Neutrophil (primary cell): ENCODE measurements around the gene PTPRJ.

Experiments used
- H3K27ac ChIP-seq: fragments of 200-600 bp; sonication (generic); 2 replicates; pipeline ENCODE4 v1.5.1; 2016; ENCODE audit warnings: mild to moderate bottlenecking, moderate library complexity
- H3K27me3 ChIP-seq: fragments of 200-600 bp; sonication (generic); 2 replicates; pipeline ENCODE4 v1.6.0; 2016; ENCODE audit warnings: mild to moderate bottlenecking
- H3K36me3 ChIP-seq: fragments of 200-600 bp; sonication (generic); 2 replicates; pipeline ENCODE4 v1.5.1; 2017
- H3K4me1 ChIP-seq, 2 experiments: fragments of 200-600 bp in 1 of 2; sonication (generic) in 1 of 2; 1 replicate in 1 of 2; 2 replicates in 1 of 2; pipeline versions ENCODE4 v1.5.1 to v1.6.1; 2013 to 2016; ENCODE audit warnings: low read depth in 1 of 2, low read length in 1 of 2, mild to moderate bottlenecking in 1 of 2, moderate library complexity in 1 of 2; ENCODE audit not compliant: control insufficient read depth in 1 of 2, insufficient read depth in 1 of 2
- H3K4me3 ChIP-seq, 2 experiments: fragments of 200-600 bp in 1 of 2; sonication (generic) in 1 of 2; 1 replicate in 1 of 2; 2 replicates in 1 of 2; pipeline ENCODE4 v1.5.1; 2013 to 2016; ENCODE audit warnings: low read depth in 1 of 2, low read length in 1 of 2, mild to moderate bottlenecking in 1 of 2, moderate library complexity in 1 of 2
- H3K9me3 ChIP-seq: fragments of 200-600 bp; sonication (generic); 2 replicates; pipeline ENCODE4 v1.5.1; 2016
- TF ChIP-seq, protein P1 (sequence below): fragments of 200-600 bp; sonication (generic); IDR thresholded peaks from 2 replicates; pipeline ENCODE4 v1.5.1; 2016; ENCODE audit warnings: antibody characterized with exemption

The PTPRJ gene

DNA sequence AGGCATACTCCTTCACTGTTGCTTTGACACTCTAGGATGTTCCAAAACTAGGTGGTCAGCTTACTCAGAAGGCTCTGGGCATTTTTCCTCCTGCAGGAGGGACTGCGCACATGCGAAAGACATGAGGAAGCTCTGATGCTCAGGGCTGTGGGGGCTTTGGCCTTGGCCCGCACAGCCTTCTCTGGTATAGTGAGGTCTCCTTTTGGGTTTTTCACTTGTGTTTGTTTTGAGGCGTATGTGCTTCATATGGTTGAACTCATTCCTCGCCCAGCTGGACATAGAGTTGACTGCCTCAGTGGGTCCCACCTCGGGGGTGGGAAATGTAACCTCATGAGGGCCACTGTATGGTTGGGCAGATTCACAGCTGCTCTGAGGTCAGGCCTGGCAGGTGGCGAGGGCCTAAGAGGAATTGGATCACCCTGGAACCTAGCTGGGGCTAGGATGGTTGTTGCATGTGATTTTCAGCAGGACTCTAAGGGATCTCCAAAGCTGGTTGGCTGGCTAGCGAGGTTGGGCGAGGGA is 63.7 kb downstream of the PTPRJ start:
- Histone ChIP-seq H3K36me3 (no peaks in the 10 kb centered on the region), H3K4me3 (peak overlapping the region; percentile 51 to 53), H3K4me1 (peaks cover 91 to 99% of the 10 kb centered on the region in 2 experiments), H3K9me3 (no peaks in the 10 kb centered on the region), H3K27ac (peak overlapping the region; percentile 95), H3K27me3 (no peaks in the 10 kb centered on the region)
- TF ChIP-seq, protein P1, sequence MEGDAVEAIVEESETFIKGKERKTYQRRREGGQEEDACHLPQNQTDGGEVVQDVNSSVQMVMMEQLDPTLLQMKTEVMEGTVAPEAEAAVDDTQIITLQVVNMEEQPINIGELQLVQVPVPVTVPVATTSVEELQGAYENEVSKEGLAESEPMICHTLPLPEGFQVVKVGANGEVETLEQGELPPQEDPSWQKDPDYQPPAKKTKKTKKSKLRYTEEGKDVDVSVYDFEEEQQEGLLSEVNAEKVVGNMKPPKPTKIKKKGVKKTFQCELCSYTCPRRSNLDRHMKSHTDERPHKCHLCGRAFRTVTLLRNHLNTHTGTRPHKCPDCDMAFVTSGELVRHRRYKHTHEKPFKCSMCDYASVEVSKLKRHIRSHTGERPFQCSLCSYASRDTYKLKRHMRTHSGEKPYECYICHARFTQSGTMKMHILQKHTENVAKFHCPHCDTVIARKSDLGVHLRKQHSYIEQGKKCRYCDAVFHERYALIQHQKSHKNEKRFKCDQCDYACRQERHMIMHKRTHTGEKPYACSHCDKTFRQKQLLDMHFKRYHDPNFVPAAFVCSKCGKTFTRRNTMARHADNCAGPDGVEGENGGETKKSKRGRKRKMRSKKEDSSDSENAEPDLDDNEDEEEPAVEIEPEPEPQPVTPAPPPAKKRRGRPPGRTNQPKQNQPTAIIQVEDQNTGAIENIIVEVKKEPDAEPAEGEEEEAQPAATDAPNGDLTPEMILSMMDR: no peak

DNA sequence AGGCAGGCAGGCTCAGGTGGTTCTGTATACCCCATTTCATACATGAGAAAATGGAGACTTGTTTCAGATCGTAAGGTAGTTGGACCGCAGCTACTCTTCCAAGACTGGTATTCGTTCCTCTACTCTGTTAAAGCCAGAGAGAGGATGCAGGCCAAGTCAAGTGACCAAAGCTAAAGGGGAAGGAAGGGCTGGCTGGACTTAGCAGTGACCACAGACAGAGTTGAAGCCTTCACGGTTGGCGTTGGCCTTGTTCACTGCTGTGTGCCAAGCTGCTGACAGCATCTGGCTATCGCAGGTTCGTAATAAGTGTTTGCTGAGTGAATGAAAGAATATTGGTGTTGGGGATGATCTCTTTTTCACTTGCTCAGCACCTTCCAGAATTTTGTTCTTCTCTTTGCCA is 64.2 kb downstream of the PTPRJ start:
- H3K27ac ChIP-seq: peak overlapping the region; percentile 95
- TF ChIP-seq, protein P1: no peak

DNA sequence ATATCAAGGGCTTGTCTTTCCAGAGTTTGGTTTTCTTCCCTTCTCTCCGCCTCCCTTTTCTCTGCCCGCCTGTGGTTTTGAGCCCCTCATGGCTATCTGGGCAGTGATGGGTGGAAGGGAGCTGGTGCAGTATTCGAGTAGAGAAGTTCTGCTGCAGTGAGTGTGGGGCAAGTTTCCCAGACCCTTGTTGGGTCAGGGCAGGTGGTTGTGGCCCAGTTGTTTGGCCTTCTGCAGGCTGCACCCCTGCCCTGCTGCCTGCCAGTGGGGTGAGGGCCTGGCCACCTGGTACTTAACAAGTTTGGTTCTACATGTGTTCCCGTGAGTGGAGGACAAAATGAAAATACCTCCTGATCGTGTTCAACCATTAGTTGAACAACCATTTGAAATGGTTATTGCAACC is 65.2 kb downstream of the PTPRJ start:
- Histone ChIP-seq H3K4me3 (peak overlapping the region; percentile 51 to 53), H3K9me3 (no peaks in the 10 kb centered on the region), H3K27me3 (no peaks in the 10 kb centered on the region), H3K36me3 (no peaks in the 10 kb centered on the region), H3K4me1 (peaks cover 98 to 99% of the 10 kb centered on the region in 2 experiments), H3K27ac (peak overlapping the region; percentile 95)
- TF ChIP-seq, protein P1: no peak

More for the DNA sequence above, 64.2 kb downstream of the PTPRJ start:
- peak overlapping the region; percentile 51 to 53 for H3K4me3 ChIP-seq
- H3K4me1 ChIP-seq: peaks cover 97 to 99% of the 10 kb centered on the region in 2 experiments
- H3K36me3 ChIP-seq: no peaks in the 10 kb centered on the region
- no peaks in the 10 kb centered on the region for H3K27me3 ChIP-seq
- H3K9me3 ChIP-seq: no peaks in the 10 kb centered on the region

DNA sequence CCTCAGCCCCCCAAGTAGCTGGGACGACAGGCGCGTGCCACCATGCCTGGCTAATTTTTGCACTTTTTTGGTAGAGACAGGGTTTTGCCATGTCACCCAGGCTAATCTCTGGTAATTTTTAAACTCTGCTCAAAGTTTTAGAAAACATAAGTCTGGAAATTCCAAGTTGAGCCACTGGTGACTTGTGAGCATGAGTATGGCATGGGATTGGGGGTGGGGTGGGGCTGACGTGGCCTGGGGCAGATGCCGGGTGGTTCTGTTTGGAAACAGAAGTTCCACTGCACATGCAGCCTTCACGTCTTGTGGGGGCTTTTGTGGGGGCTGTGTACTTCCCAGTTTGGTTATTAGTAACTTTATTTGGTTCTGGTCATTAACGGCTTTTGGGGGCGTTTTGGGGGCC is 67.3 kb downstream of the PTPRJ start:
- Histone ChIP-seq H3K27me3 (no peaks in the 10 kb centered on the region), H3K27ac (peak overlapping the region; percentile 95), H3K9me3 (no peaks in the 10 kb centered on the region), H3K4me1 (peaks cover 98 to 99% of the 10 kb centered on the region in 2 experiments), H3K36me3 (no peaks in the 10 kb centered on the region), H3K4me3 (no peak overlapping the region)
- TF ChIP-seq, protein P1: no peak

DNA sequence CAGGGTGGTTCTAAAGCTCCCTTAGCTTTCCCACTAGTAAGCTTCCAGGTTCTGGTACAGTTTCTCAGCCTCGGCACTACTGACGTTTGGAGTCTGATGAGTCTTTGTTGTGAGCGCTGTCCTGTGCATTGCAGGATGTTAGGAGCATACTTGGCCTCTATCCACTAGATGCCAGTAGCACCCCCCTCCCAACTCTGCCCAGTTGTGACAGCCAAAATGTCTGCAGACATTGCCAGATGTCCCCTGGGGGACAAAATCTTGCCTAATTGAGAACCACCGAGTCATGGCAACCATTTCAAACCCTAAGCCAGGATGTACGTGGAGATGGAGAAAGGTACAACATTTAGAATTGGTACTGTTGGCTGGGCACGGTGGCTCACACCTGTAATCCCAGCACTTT is 68.7 kb downstream of the PTPRJ start:
- H3K27me3 ChIP-seq: no peaks in the 10 kb centered on the region
- TF ChIP-seq, protein P1: no peak
- H3K4me3 ChIP-seq: no peak overlapping the region
- no peaks in the 10 kb centered on the region for H3K36me3 ChIP-seq
- H3K27ac ChIP-seq: peak overlapping the region; percentile 95
- H3K9me3 ChIP-seq: no peaks in the 10 kb centered on the region
- H3K4me1 ChIP-seq: peaks cover 91 to 95% of the 10 kb centered on the region in 2 experiments
